ENCODE data around the gene NBDY.

The NBDY gene

DNA sequence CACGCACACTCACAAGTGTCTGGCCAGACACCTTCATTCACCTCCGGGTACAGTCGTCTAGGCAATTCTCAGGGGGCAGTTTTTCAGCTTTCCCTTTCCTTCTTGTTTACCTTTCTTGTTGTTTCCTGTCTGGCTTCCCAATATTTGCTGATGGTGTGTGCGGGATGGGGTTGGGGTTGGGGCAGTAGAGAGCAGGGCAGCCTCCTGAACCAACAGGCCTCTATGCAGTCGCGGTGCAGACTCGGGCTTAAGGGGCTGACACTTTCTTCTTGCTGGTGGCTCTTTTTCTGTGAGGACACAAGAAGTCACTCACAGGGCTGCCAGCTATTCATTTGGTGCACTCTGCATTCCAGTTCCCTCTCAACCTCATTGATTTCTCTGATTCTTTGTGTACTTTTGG is 56.4 kb downstream of the NBDY start:
- no peak for DNase-seq (ENCODE audit: low read depth in 2 of 2)

GRCh38 chrX:56786889-56787733 is 58.1 kb downstream of the NBDY start:
- no peak for DNase-seq (ENCODE audit: low read depth in 2 of 2)

- DNase-seq (ENCODE audit: low read depth in 2 of 2): no peak
Measured at GRCh38 chrX:56787734-56788152, 58.7 kb downstream of the NBDY start.

GRCh38 chrX:56788229-56788628 is 59.2 kb downstream of the NBDY start:
- DNase-seq (ENCODE audit: low read depth in 2 of 2): no peak

GRCh38 chrX:56788717-56789122 is 59.7 kb downstream of the NBDY start:
- DNase-seq (ENCODE audit: low read depth in 2 of 2): no peak

- no peak for DNase-seq (ENCODE audit: low read depth in 2 of 2)
Measured at GRCh38 chrX:56789518-56790070, 60.6 kb downstream of the NBDY start.

- no peak for DNase-seq (ENCODE audit: low read depth in 2 of 2)
Measured at GRCh38 chrX:56790778-56791177, 61.7 kb downstream of the NBDY start.

DNA sequence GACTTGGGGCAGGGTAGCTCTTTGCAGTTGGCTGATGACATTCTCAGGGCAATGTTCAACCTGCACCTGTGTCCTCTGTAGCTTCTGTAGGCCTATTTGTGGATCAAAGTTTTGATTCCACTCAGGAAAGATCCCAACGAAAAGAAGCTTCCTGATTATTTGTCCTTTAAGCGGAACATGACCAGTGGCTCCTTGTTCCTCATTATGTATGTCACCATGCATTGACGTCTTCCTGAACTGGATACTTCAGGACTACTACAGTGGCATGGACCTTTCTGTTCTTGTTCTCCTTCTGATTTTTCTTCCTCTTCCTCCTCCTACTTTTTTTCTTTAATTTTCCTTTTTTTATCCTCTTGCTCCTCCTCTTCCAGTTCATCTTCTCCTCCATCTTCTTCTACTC is 62.4 kb downstream of the NBDY start:
- DNase-seq (ENCODE audit: low read depth in 2 of 2): no peak

GRCh38 chrX:56792270-56793111 is 63.4 kb downstream of the NBDY start:
- DNase-seq (ENCODE audit: low read depth in 2 of 2): no peak

- no peak for DNase-seq (ENCODE audit: low read depth in 2 of 2)
Measured at GRCh38 chrX:56793112-56793430, 64.0 kb downstream of the NBDY start.

GRCh38 chrX:56793521-56794320 is 64.7 kb downstream of the NBDY start:
- no peak for DNase-seq (ENCODE audit: low read depth in 2 of 2)

- DNase-seq (ENCODE audit: low read depth in 2 of 2): no peak
Measured at GRCh38 chrX:56794404-56795230, 65.6 kb downstream of the NBDY start.

GRCh38 chrX:56795309-56795868 is 66.3 kb downstream of the NBDY start:
- no peak for DNase-seq (ENCODE audit: low read depth in 2 of 2)

DNA sequence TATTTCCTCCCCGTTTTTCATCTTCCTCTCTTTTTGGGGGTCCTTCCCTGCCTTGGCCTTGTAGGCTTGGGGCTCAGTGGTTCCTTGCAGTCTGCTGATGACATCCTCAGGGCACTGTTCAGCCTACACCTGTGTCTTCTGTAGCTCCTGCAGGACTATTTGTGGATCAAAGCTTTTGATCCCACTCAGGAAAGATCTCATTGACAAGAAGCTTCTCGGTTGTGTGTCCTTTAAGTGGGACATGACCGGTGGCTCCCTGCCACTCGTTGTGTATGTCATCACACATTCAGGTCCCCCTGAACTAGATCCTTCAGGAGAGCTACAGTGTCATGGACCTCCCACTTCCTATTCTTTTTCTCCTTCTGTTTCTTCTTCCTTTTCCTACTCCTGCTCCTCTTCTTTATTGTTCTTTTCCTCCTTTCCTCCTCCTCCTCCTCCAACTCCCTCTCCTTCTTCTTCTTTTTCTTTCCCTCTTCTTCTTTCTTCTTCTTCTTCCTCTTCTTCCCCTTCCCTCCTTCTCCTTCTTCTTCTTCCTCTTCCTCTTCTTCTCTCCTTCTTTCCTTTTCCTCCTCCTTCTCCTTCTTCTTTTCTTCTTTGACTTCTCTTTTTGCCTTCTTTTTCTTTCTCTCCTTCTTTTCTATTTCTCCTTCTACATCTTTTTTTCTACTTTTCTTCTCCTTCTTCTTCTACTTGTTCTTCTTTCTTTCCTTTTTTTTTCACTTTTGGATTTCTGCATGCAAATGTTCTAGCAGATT is 67.8 kb downstream of the NBDY start:
- no peak for DNase-seq (ENCODE audit: low read depth in 2 of 2)

DNA sequence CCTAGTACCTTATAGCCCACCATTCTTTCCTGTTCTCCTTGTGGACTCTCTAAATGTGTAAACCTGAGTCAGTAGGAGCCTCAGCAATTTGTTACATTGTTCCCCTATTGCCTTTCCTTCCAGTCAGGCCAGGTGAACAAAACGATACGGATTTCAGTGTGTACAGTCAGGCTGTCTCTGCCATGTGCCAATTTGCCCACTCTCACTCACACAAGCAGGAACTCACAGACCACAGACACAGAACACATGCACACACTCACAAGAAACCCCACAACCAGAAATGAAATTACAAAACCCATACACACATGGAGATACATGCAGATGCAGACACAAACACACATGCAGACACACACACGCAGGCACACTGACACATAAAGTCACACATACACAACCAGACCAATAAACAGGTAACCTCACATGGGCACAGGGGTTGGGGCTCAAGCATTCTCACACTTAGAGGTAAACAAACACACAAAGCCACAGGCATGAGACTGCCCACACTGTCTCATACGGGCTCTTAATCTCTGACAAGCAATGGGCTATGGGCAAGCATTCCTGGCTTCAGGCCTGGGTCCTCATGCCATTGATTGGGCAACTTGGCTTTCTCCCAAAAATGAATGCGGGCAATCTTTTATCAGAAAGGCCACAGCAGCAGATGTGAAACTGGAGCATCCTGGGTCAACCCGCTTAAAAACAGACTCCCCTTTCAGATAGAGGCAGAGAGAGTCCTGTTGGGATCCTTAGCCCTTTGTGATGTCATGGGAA is 68.7 kb downstream of the NBDY start:
- no peak for DNase-seq (ENCODE audit: low read depth in 2 of 2)

DNA sequence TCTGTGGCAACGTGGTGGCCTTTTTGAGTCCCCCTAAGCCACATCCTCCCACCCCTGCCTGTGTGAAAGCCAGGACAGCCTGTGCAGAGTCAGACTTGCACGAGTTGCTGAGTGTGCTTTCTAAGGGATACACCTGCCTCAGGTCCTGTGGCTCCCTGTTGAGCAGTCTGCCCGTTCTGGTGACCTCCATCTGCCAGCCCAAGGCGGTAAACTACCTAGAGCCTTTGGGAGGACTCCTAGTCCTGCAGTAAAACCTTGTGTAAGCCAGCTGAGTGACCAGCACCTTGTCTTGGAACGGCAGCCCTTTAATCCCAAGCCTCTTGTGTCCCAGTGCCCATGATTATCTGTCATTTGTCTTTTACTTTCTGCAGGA is 69.3 kb downstream of the NBDY start:
- DNase-seq (ENCODE audit: low read depth in 2 of 2): no peak

GRCh38 chrX:56798866-56799758 is 70.1 kb downstream of the NBDY start:
- DNase-seq (ENCODE audit: low read depth in 2 of 2): no peak

DNA sequence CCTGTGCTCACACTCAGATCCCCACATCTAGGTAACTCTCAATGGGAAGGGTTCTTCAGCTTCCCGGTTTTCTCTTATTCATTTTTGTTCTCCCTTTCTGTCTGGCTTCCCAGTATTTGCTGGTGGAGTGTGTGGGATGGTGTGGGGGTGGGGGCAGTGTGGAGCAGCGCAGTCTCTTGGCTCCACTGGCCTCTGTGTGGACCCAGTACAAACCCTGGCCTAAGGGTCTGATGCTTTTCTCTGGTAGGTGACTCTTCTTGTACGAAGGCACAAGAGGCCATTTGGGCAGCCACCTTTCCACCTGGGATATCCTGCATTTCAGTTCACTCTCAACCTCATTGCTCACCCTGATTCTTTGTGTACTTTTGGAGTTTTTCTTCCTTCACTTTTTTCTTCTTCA is 71.3 kb downstream of the NBDY start:
- no peak for DNase-seq (ENCODE audit: low read depth in 2 of 2)

Data from stimulated activated CD8-positive, alpha-beta memory T cell treated with anti-CD3 and anti-CD28 coated beads, Interleukin-7, amount 100 ng/mL, for 1 hour (primary cell).